ENCODE measurements around the gene EEF2K. TPM values are rescaled to one million over a fixed set of nuclear protein-coding genes. Genes with fewer than 3 reads are reported as not detected.
A peak's percentile ranks its signal among the peaks of the same experiment; 100 is the strongest.

EEF2K gene
- total RNA-seq, 3 donors from 2014 or later = 23.3 to 40.5 (median 30.0) TPM

GRCh38 chr16:22229889-22230288, 23.8 kb downstream of the EEF2K start:
- H3K36me3 ChIP-seq = no peaks in the 10 kb centered on the region
- no peak for TF ChIP-seq CTCF (IDR thresholded peaks at IDR 0.05)
- TF ChIP-seq POLR2AphosphoS5 (IDR thresholded peaks at IDR 0.05) = no peak
- TF ChIP-seq POLR2A (IDR thresholded peaks at IDR 0.05) = no peak
- no peak for DNase-seq (ENCODE audit: low spot score in 2 of 2)
- H3K27me3 ChIP-seq = no peaks in the 10 kb centered on the region
- H3K9me3 ChIP-seq = no peaks in the 10 kb centered on the region
- H3K4me1 ChIP-seq = no peaks in the 10 kb centered on the region
- no peak overlapping the region for H3K27ac ChIP-seq
- intact Hi-C loops (cut with DNase I; ENCODE audit: low total_unique reads) = no loop called here
- H3K4me3 ChIP-seq = no peak overlapping the region

- DNase-seq (ENCODE audit: low spot score in 2 of 2) = peak; percentile 48 to 90
- no peak for TF ChIP-seq CTCF (IDR thresholded peaks at IDR 0.05)
- TF ChIP-seq POLR2AphosphoS5 (IDR thresholded peaks at IDR 0.05) = peak in 1 of 3 donors; percentile 49
- intact Hi-C loops (cut with DNase I; ENCODE audit: low total_unique reads) = no loop called here
- H3K4me1 ChIP-seq = no peaks in the 10 kb centered on the region
- no peaks in the 10 kb centered on the region for H3K9me3 ChIP-seq
- no peaks in the 10 kb centered on the region for H3K27me3 ChIP-seq
- H3K4me3 ChIP-seq = peak overlapping the region in 1 of 3 donors; percentile 34
- H3K27ac ChIP-seq = peak overlapping the region; percentile 80 to 84
- H3K36me3 ChIP-seq = no peaks in the 10 kb centered on the region
Observed at GRCh38 chr16:22232277-22233036, 26.4 kb downstream of the EEF2K start.

GRCh38 chr16:22233037-22233372, 26.9 kb downstream of the EEF2K start:
- Histone ChIP-seq H3K27ac (peak overlapping the region; percentile 80 to 84), H3K27me3 (no peaks in the 10 kb centered on the region), H3K36me3 (no peaks in the 10 kb centered on the region), H3K4me1 (no peaks in the 10 kb centered on the region), H3K9me3 (no peaks in the 10 kb centered on the region), H3K4me3 (no peak overlapping the region)
- intact Hi-C loops (cut with DNase I; ENCODE audit: low total_unique reads) = no loop called here
- no peak for DNase-seq (ENCODE audit: low spot score in 2 of 2)
- TF ChIP-seq POLR2AphosphoS5 (IDR thresholded peaks at IDR 0.05) = no peak
- no peak for TF ChIP-seq POLR2A (IDR thresholded peaks at IDR 0.05)
- no peak for TF ChIP-seq CTCF (IDR thresholded peaks at IDR 0.05)

- no peaks in the 10 kb centered on the region for H3K27me3 ChIP-seq
- intact Hi-C loops (cut with DNase I; ENCODE audit: low total_unique reads) = no loop called here
- DNase-seq (ENCODE audit: low spot score in 2 of 2) = no peak
Observed at GRCh38 chr16:22235839-22236745, 30.0 kb downstream of the EEF2K start.

More at GRCh38 chr16:22235839-22236745, 30.0 kb downstream of the EEF2K start:
- no peak overlapping the region for H3K4me3 ChIP-seq
- no peaks in the 10 kb centered on the region for H3K9me3 ChIP-seq
- H3K36me3 ChIP-seq = no peaks in the 10 kb centered on the region
- TF ChIP-seq CTCF (IDR thresholded peaks at IDR 0.05) (no peak), POLR2A (IDR thresholded peaks at IDR 0.05) (no peak), POLR2AphosphoS5 (IDR thresholded peaks at IDR 0.05) (peak in 1 of 3 donors; percentile 52)
- H3K27ac ChIP-seq = peak overlapping the region in 1 of 2 donors; percentile 36
- peaks cover 4 to 9% of the 10 kb centered on the region in 2 donors for H3K4me1 ChIP-seq
